Panc1 (cell line): ENCODE results near the gene AKAP6. TPM values are rescaled to one million over a fixed set of nuclear protein-coding genes. Genes with fewer than 3 reads are reported as not detected.

Experiments
- ATAC-seq: fragments of 200-7000 bp; cut with Tn5 transposase; 2 replicates; pipeline ENCODE4 v1.9.1; 2020; ENCODE audit warnings: mild to moderate bottlenecking, moderate library complexity
- BruUV-seq: library from RNA; stranded (reverse); fragments of 400-500 nt; replicated peaks from 2 replicates; lab custom pipeline; 2021; lab: Mats Ljungman, UMichigan
- CTCF ChIA-PET: fragments of 300-600 bp; sonication (Branson Sonifier 250); formaldehyde crosslinking; loops from one replicate; lab custom pipeline; 2022; ENCODE audit warnings: antibody characterized with exemption; lab: Charles Lee
- POLR2A ChIA-PET: fragments of 300-600 bp; sonication (Branson Sonifier 250); formaldehyde crosslinking; loops from one replicate; lab custom pipeline; 2022; ENCODE audit warnings: antibody characterized with exemption; lab: Charles Lee
- DNase-seq: peaks from one replicate; pipeline ENCODE4 v3.0.0-alpha.2; 2010; ENCODE audit warnings: low read depth, low spot score
- H3K27ac ChIP-seq: 2 replicates; pipeline ENCODE4 v1.5.1; 2011; ENCODE audit warnings: mild to moderate bottlenecking, low read length, inconsistent platforms
- H3K27me3 ChIP-seq: fragments of 200-500 bp; sonication (Bioruptor generic); 2 replicates; pipeline ENCODE4 v1.6.0; 2014; ENCODE audit warnings: low read length, inconsistent platforms; ENCODE audit not compliant: control insufficient read depth, insufficient read depth
- H3K36me3 ChIP-seq: fragments of 200-500 bp; sonication (Bioruptor generic); 2 replicates; pipeline ENCODE4 v1.5.1; 2014; ENCODE audit warnings: inconsistent platforms, mild to moderate bottlenecking, low read length, moderate library complexity; ENCODE audit not compliant: control insufficient read depth, insufficient read depth
- H3K4me1 ChIP-seq: 2 replicates; pipeline ENCODE4 v1.5.1; 2011; ENCODE audit warnings: inconsistent platforms, mild to moderate bottlenecking, low read length, moderate library complexity; ENCODE audit not compliant: control insufficient read depth, insufficient read depth
- H3K4me3 ChIP-seq, 2 experiments: 2 replicates each; pipeline ENCODE4 v1.5.1; 2011 to 2012; ENCODE audit warnings: low read depth in 2 of 2, low read length in 2 of 2, mild to moderate bottlenecking in 2 of 2, inconsistent platforms in 1 of 2, moderate library complexity in 1 of 2
- H3K9me3 ChIP-seq: fragments of 200-500 bp; sonication (Bioruptor generic); 2 replicates; pipeline ENCODE4 v1.5.1; 2014; ENCODE audit warnings: low read depth, mild to moderate bottlenecking, inconsistent platforms, low read length, moderate library complexity; ENCODE audit not compliant: control insufficient read depth, insufficient read depth
- POLR2AphosphoS5 ChIP-seq: IDR thresholded peaks from 2 replicates; pipeline ENCODE4 v1.6.1; 2012; ENCODE audit warnings: mild to moderate bottlenecking, low read depth, low read length, moderate library complexity
- SIN3A ChIP-seq: IDR thresholded peaks from 2 replicates; pipeline ENCODE4 v1.6.1; 2012; ENCODE audit warnings: low read depth, mild to moderate bottlenecking, low read length, moderate library complexity, borderline replicate concordance; ENCODE audit not compliant: insufficient read depth
- TCF7L2 ChIP-seq: IDR thresholded peaks from 2 replicates; pipeline ENCODE4 v1.6.1; 2011; ENCODE audit warnings: mild to moderate bottlenecking, low read depth, low read length, inconsistent platforms
- in situ Hi-C: cut with HindIII; loops from 2 replicates; pipeline ENCODE4 v1.10.0; 2016; ENCODE audit warnings: low sequenced_read_pairs, low pct_unique_long_range_greater_than_20kb
- intact Hi-C: fragments of 100-400 bp; cut with micrococcal nuclease; formaldehyde crosslinking; loops from one replicate; pipeline ENCODE4 v1.10.0; 2022; ENCODE audit not compliant: unreplicated experiment
- total RNA-seq: library from RNA; stranded (reverse); gene quantifications from one replicate; pipeline ENCODE4 v1.2.1, GENCODE V29; 2021; ENCODE audit not compliant: unreplicated experiment
- TF ChIP-seq, protein P1 (sequence below): fragments of 450-650 bp; IDR thresholded peaks from 2 replicates; pipeline ENCODE4 v1.5.1; 2017; ENCODE audit warnings: mild to moderate bottlenecking
- TF ChIP-seq, protein P2 (sequence below), 2 experiments: IDR thresholded peaks; 2 replicates each; pipeline ENCODE4 v1.6.1; 2011 to 2012; ENCODE audit warnings: low read depth in 2 of 2, control low read depth in 1 of 2, low read length in 1 of 2, mild to moderate bottlenecking in 1 of 2, moderate library complexity in 1 of 2; ENCODE audit not compliant: insufficient read depth in 1 of 2

AKAP6 gene
- total RNA-seq, 1 experiment from 2014 or later: 0.82 TPM

DNA sequence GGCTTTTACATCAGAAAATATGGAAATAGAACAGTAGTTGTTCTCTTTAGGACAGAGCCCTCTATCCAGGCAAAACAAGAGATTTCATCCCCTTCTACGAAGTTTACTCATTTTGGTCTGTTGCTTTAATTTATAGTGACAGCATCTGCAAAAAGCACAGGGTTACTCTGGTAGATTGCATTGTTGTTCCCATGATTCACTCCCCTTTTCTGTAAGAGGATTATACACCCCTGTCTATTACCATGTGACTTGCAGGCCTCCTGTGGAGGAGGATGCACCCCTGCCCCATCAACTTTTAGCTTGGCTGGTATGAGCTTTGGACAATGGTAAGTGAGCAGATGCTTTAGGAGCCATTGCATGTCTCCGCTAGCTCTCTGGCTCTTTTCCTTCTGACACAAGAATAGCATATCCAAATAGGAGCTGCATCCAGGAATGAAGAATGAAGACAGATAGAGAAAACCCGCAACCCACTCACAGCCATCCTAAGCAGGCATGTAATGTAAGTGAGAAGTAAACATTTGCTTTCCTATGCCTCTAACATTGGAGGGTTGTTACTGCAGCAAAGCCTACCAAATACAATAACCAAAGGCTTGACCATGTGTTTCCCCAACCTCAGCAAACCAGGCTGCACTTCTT, 304.2 kb downstream of the AKAP6 start:
- Histone ChIP-seq H3K4me1 (no peaks in the 10 kb centered on the region), H3K27ac (no peak overlapping the region), H3K9me3 (no peaks in the 10 kb centered on the region), H3K27me3 (no peaks in the 10 kb centered on the region), H3K36me3 (no peaks in the 10 kb centered on the region), H3K4me3 (no peak overlapping the region)
- DNase-seq (no peak), ATAC-seq (no peak)
- ChIA-PET CTCF (no interaction called here), POLR2A (no interaction called here)
- in situ Hi-C loops: no loop called here
- intact Hi-C loops: no loop called here
- TF ChIP-seq, protein P1, sequence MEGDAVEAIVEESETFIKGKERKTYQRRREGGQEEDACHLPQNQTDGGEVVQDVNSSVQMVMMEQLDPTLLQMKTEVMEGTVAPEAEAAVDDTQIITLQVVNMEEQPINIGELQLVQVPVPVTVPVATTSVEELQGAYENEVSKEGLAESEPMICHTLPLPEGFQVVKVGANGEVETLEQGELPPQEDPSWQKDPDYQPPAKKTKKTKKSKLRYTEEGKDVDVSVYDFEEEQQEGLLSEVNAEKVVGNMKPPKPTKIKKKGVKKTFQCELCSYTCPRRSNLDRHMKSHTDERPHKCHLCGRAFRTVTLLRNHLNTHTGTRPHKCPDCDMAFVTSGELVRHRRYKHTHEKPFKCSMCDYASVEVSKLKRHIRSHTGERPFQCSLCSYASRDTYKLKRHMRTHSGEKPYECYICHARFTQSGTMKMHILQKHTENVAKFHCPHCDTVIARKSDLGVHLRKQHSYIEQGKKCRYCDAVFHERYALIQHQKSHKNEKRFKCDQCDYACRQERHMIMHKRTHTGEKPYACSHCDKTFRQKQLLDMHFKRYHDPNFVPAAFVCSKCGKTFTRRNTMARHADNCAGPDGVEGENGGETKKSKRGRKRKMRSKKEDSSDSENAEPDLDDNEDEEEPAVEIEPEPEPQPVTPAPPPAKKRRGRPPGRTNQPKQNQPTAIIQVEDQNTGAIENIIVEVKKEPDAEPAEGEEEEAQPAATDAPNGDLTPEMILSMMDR: no peak
- TF ChIP-seq SIN3A (no peak), TCF7L2 (no peak), POLR2AphosphoS5 (no peak)
- TF ChIP-seq, protein P2, sequence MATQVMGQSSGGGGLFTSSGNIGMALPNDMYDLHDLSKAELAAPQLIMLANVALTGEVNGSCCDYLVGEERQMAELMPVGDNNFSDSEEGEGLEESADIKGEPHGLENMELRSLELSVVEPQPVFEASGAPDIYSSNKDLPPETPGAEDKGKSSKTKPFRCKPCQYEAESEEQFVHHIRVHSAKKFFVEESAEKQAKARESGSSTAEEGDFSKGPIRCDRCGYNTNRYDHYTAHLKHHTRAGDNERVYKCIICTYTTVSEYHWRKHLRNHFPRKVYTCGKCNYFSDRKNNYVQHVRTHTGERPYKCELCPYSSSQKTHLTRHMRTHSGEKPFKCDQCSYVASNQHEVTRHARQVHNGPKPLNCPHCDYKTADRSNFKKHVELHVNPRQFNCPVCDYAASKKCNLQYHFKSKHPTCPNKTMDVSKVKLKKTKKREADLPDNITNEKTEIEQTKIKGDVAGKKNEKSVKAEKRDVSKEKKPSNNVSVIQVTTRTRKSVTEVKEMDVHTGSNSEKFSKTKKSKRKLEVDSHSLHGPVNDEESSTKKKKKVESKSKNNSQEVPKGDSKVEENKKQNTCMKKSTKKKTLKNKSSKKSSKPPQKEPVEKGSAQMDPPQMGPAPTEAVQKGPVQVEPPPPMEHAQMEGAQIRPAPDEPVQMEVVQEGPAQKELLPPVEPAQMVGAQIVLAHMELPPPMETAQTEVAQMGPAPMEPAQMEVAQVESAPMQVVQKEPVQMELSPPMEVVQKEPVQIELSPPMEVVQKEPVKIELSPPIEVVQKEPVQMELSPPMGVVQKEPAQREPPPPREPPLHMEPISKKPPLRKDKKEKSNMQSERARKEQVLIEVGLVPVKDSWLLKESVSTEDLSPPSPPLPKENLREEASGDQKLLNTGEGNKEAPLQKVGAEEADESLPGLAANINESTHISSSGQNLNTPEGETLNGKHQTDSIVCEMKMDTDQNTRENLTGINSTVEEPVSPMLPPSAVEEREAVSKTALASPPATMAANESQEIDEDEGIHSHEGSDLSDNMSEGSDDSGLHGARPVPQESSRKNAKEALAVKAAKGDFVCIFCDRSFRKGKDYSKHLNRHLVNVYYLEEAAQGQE (IDR thresholded peaks at IDR 0.05; ENCODE audit: insufficient read depth in 1 of 2, low read depth in 2 of 2, low read length in 1 of 2): no peak
- BruUV-seq: no TSS peak

DNA sequence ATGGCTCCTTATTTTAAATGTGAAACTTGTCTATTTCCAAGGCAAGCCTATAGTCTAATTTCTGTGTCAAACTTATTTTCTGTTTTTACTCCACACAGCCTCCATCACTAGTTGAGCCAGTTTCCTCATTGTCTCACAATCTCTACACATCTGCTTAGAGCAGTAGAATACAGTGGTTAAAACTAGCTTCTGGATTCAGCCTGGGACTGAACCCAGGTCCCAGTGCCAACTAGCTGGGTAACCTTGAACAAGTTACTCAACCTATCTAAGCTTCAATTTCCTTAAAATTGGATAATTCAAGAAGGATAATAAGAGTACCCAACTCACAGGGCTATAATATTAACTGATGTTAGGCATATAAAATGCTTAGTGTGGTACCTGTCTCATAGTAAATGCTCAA, 304.8 kb downstream of the AKAP6 start:
- H3K4me3 ChIP-seq: no peak overlapping the region
- BruUV-seq: no TSS peak
- H3K27me3 ChIP-seq: no peaks in the 10 kb centered on the region
- TF ChIP-seq, protein P2 (IDR thresholded peaks at IDR 0.05; ENCODE audit: insufficient read depth in 1 of 2, low read depth in 2 of 2, low read length in 1 of 2): no peak
- no peak for DNase-seq
- H3K36me3 ChIP-seq: no peaks in the 10 kb centered on the region
- no peaks in the 10 kb centered on the region for H3K9me3 ChIP-seq
- no peak for ATAC-seq
- CTCF ChIA-PET: no interaction called here
- POLR2A ChIA-PET: no interaction called here
- H3K4me1 ChIP-seq: no peaks in the 10 kb centered on the region
- H3K27ac ChIP-seq: no peak overlapping the region
- in situ Hi-C loops: no loop called here
- intact Hi-C loops: no loop called here
